Smooth muscle cell (in vitro differentiated cells): Measurements from ENCODE around the gene ARFRP1. TPM values are rescaled to one million over a fixed set of nuclear protein-coding genes. Genes with fewer than 3 reads are reported as not detected.

Experiments
- DNase-seq: peaks from one replicate; lab custom pipeline; 2025; ENCODE audit not compliant: unreplicated experiment; lab: John Stamatoyannopoulos, UW
- H2AFZ ChIP-seq: fragments of 200-600 bp; sonication (generic); 2 replicates; pipeline ENCODE4 v1.6.0; 2016; ENCODE audit warnings: antibody characterized with exemption, low read depth, mild to moderate bottlenecking
- H3F3A ChIP-seq: fragments of 200-600 bp; sonication (generic); 2 replicates; pipeline ENCODE4 v1.6.0; 2017; ENCODE audit warnings: antibody characterized with exemption, low read depth
- H3K27ac ChIP-seq: fragments of 200-600 bp; sonication (generic); 2 replicates; pipeline ENCODE4 v1.5.1; 2016; ENCODE audit warnings: low read depth, mild to moderate bottlenecking
- H3K27me3 ChIP-seq: fragments of 200-600 bp; sonication (generic); 2 replicates; pipeline ENCODE4 v1.6.1; 2016; ENCODE audit warnings: low read depth, mild to moderate bottlenecking
- H3K36me3 ChIP-seq: fragments of 200-600 bp; sonication (generic); 2 replicates; pipeline ENCODE4 v1.5.1; 2016; ENCODE audit warnings: low read depth
- H3K4me1 ChIP-seq: fragments of 200-600 bp; sonication (generic); 2 replicates; pipeline ENCODE4 v1.5.1; 2016; ENCODE audit warnings: low read depth
- H3K4me2 ChIP-seq: fragments of 200-600 bp; sonication (generic); 2 replicates; pipeline ENCODE4 v1.6.0; 2016; ENCODE audit warnings: mild to moderate bottlenecking
- H3K4me3 ChIP-seq: fragments of 200-600 bp; sonication (generic); 2 replicates; pipeline ENCODE4 v1.5.1; 2016; ENCODE audit warnings: mild to moderate bottlenecking
- H3K79me2 ChIP-seq: fragments of 200-600 bp; sonication (generic); 2 replicates; pipeline ENCODE4 v1.6.0; 2016; ENCODE audit warnings: low read depth, mild to moderate bottlenecking
- H3K9ac ChIP-seq: fragments of 200-600 bp; sonication (generic); 2 replicates; pipeline ENCODE4 v1.6.0; 2016; ENCODE audit warnings: low read depth
- H3K9me3 ChIP-seq: fragments of 200-600 bp; sonication (generic); replicated peaks from 2 replicates; pipeline ENCODE4 v1.5.1; 2016; ENCODE audit warnings: low read depth
- H4K20me1 ChIP-seq: fragments of 200-600 bp; sonication (generic); 2 replicates; pipeline ENCODE4 v1.6.0; 2016; ENCODE audit warnings: low read depth
- CTCF ChIP-seq: fragments of 200-600 bp; sonication (generic); IDR thresholded peaks from 2 replicates; pipeline ENCODE4 v1.5.1; 2017; ENCODE audit warnings: borderline replicate concordance, mild to moderate bottlenecking, antibody characterized with exemption; ENCODE audit not compliant: insufficient read depth, poor library complexity, severe bottlenecking
- WGBS: methylation state at CpG from one replicate; pipeline ENCODE4 v1.1.7; 2016; ENCODE audit warnings: low lambda C conversion rate; 5-methylcytosine and 5-hydroxymethylcytosine counted together
- polyA plus RNA-seq: library from polyadenylated mRNA; unstranded; fragments of >200 nt; fragmentation: Nextera tagmentation; extraction: Ambion mirVana; gene quantifications from 2 replicates; pipeline ENCODE4 v1.2.1, GENCODE V29; 2016
- total RNA-seq: library from RNA; depleted of rRNA; stranded (reverse); fragments of >200 nt; gene quantifications from 2 replicates; pipeline ENCODE4 v1.2.3, GENCODE V29; 2014

The ARFRP1 gene
- total and polyA plus RNA-seq, 2 experiments from 2014 or later = 11.8 to 42.3 TPM

GRCh38 chr20:63750807-63751470, 43.2 kb upstream of the ARFRP1 start:
- WGBS = 57% methylated on average over 26 of the region's 26 CpGs
- no peak for TF ChIP-seq CTCF

DNA sequence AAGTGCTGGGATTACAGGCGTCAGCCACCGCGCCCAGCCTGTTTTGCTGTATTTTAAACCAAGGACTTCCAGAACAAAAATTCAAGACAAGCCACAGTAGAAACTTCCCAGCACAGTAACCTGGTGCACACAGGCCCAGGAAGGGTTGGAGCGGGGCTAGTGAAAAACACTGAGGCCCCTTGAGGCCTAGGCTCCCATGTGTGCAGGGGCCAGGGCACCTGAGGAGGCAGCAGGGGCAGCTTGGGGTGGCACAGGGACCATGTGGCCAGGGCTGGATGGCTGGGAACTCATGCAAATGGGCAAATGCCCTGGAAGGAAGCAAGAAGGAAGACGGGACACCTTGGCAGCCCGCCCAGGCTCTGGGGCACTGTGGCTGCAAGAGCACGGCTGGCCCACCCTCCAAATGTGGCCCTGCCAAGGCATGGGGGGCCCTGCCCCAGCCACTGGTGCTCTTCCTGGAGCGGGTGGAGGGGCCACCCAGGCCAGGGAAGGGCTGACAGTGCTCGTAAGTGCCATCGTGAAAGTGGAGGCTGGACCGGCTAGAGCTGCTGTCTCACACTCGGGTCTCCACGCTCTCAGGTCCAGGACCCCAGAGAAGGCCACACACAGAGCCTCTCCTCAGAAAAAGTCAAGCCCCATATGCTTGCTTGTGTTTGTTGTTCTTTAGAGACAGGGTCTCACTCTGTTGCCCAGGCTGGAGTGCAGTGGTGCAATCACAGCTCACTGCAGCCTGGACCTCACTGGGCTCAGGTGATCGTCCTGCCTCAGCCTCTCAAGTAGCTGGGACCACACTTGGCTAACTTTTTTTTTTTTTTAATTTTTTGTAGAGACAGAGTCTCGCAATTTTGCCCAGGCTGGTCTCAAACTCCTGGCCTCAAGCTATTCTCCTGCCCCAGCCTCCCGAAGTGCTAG, 42.1 kb upstream of the ARFRP1 start:
- Histone ChIP-seq H2AFZ (no peak overlapping the region), H3K27ac (no peak overlapping the region), H3K36me3 (no peaks in the 10 kb centered on the region), H3K9ac (no peak overlapping the region), H3K9me3 (no peaks in the 10 kb centered on the region), H4K20me1 (no peaks in the 10 kb centered on the region), H3K4me1 (no peaks in the 10 kb centered on the region), H3K4me3 (no peak overlapping the region), H3K27me3 (no peaks in the 10 kb centered on the region), H3K4me2 (no peak overlapping the region), H3F3A (no peaks in the 10 kb centered on the region), H3K79me2 (no peaks in the 10 kb centered on the region)
- no peak for TF ChIP-seq CTCF
- no peak for DNase-seq
- 98% methylated on average over 16 of the region's 16 CpGs for whole genome bisulfite sequencing

More at GRCh38 chr20:63750807-63751470, 43.2 kb upstream of the ARFRP1 start:
- H3K27me3 ChIP-seq = no peaks in the 10 kb centered on the region
- no peaks in the 10 kb centered on the region for H4K20me1 ChIP-seq
- no peak overlapping the region for H3K27ac ChIP-seq
- no peaks in the 10 kb centered on the region for H3K79me2 ChIP-seq
- DNase-seq = no peak
- no peaks in the 10 kb centered on the region for H3F3A ChIP-seq
- H3K9ac ChIP-seq = no peak overlapping the region
- no peaks in the 10 kb centered on the region for H3K4me1 ChIP-seq
- peak overlapping the region; percentile 48 for H3K4me2 ChIP-seq
- no peak overlapping the region for H3K4me3 ChIP-seq
- H2AFZ ChIP-seq = no peak overlapping the region
- H3K36me3 ChIP-seq = no peaks in the 10 kb centered on the region
- no peaks in the 10 kb centered on the region for H3K9me3 ChIP-seq

GRCh38 chr20:63748934-63749270, 41.1 kb upstream of the ARFRP1 start:
- no peak for DNase-seq
- H3K9me3 ChIP-seq = no peaks in the 10 kb centered on the region
- H3K79me2 ChIP-seq = no peaks in the 10 kb centered on the region
- no peak overlapping the region for H3K27ac ChIP-seq
- H4K20me1 ChIP-seq = no peaks in the 10 kb centered on the region
- H3F3A ChIP-seq = peaks cover 3% of the 10 kb centered on the region
- H3K36me3 ChIP-seq = no peaks in the 10 kb centered on the region
- no peak for TF ChIP-seq CTCF
- no peak overlapping the region for H3K9ac ChIP-seq
- H3K4me1 ChIP-seq = no peaks in the 10 kb centered on the region
- no peak overlapping the region for H3K4me3 ChIP-seq
- no peak overlapping the region for H2AFZ ChIP-seq
- no peak overlapping the region for H3K4me2 ChIP-seq
- WGBS = 85% methylated on average over 11 of the region's 11 CpGs
- no peaks in the 10 kb centered on the region for H3K27me3 ChIP-seq
